SK-N-SH (cell line): Measurements from ENCODE around the gene PCNT. TPM values are rescaled to one million over a fixed set of nuclear protein-coding genes. Genes with fewer than 3 reads are reported as not detected.

Source experiments
- CTCF ChIA-PET: fragments of 300-600, 350-600 bp; formaldehyde crosslinking; extraction: SDS; loops from one replicate; lab custom pipeline; 2021; lab: Yijun Ruan, JAX
- POLR2A ChIA-PET: fragments of 350-600 bp; sonication (Branson Sonifier 250); formaldehyde crosslinking; extraction: SDS; loops from one replicate; lab custom pipeline; 2020; ENCODE audit warnings: antibody characterized with exemption, inconsistent platforms; lab: Yijun Ruan, JAX
- DNase-seq: peaks from one replicate; pipeline ENCODE4 v3.0.0; 2012
- H2AFZ ChIP-seq: fragments of 200-600 bp; sonication (generic); 2 replicates; pipeline ENCODE4 v1.8.1; 2016; ENCODE audit warnings: antibody characterized with exemption, mild to moderate bottlenecking, low read depth
- H3F3A ChIP-seq: fragments of 200-600 bp; sonication (generic); replicated peaks from 2 replicates; pipeline ENCODE3; 2016; ENCODE audit warnings: antibody characterized with exemption, mild to moderate bottlenecking; ENCODE audit not compliant: insufficient read depth
- H3K27ac ChIP-seq, 2 experiments: fragments of 200-500 bp in 1 of 2; fragments of 200-600 bp in 1 of 2; sonication (Bioruptor generic) in 1 of 2; sonication (generic), shearing (Covaris generic) in 1 of 2; 2 replicates each; pipeline versions ENCODE4 v1.5.1 to v1.6.1; 2014 to 2016; ENCODE audit warnings: low read depth in 2 of 2, inconsistent platforms in 1 of 2, low read length in 1 of 2, mild to moderate bottlenecking in 1 of 2, mixed read lengths in 1 of 2
- H3K27me3 ChIP-seq: fragments of 200-600 bp; sonication (generic), shearing (Covaris generic); 2 replicates; pipeline ENCODE4 v1.6.1; 2016; ENCODE audit warnings: mixed run types; ENCODE audit not compliant: insufficient read depth
- H3K36me3 ChIP-seq, 2 experiments: fragments of 200-500 bp in 1 of 2; fragments of 200-600 bp in 1 of 2; sonication (Bioruptor generic) in 1 of 2; sonication (generic) in 1 of 2; replicated peaks in 1 of 2; 2 replicates each; pipeline versions ENCODE3 to v1.5.1; 2014 to 2016; ENCODE audit warnings: low read length in 1 of 2, mild to moderate bottlenecking in 1 of 2; ENCODE audit not compliant: insufficient read depth in 2 of 2, control insufficient read depth in 1 of 2
- H3K4me1 ChIP-seq, 2 experiments: fragments of 200-500 bp in 1 of 2; fragments of 200-600 bp in 1 of 2; sonication (Bioruptor generic) in 1 of 2; sonication (generic), shearing (Covaris generic) in 1 of 2; 2 replicates each; pipeline versions ENCODE4 v1.5.1 to v1.6.1; 2014 to 2016; ENCODE audit warnings: low read depth in 1 of 2, low read length in 1 of 2, mixed run types in 1 of 2; ENCODE audit not compliant: insufficient read depth in 2 of 2, control insufficient read depth in 1 of 2
- H3K4me2 ChIP-seq: fragments of 200-600 bp; sonication (generic), shearing (Covaris generic); 2 replicates; pipeline ENCODE4 v1.6.1; 2017; ENCODE audit warnings: mixed run types
- H3K4me3 ChIP-seq, 2 experiments: fragments of 200-500 bp in 1 of 2; fragments of 200-600 bp in 1 of 2; sonication (Bioruptor generic) in 1 of 2; sonication (generic), shearing (Covaris generic) in 1 of 2; 2 replicates each; pipeline versions ENCODE4 v1.5.1 to v1.8.1; 2014 to 2016; ENCODE audit warnings: low read depth in 2 of 2, inconsistent platforms in 1 of 2, low read length in 1 of 2, mild to moderate bottlenecking in 1 of 2, mixed read lengths in 1 of 2, moderate library complexity in 1 of 2
- H3K79me2 ChIP-seq: fragments of 200-600 bp; sonication (generic); 2 replicates; pipeline ENCODE4 v1.8.1; 2017; ENCODE audit warnings: mild to moderate bottlenecking; ENCODE audit not compliant: insufficient read depth
- H3K9ac ChIP-seq: fragments of 200-600 bp; sonication (generic); 2 replicates; pipeline ENCODE4 v1.6.1; 2017; ENCODE audit warnings: mixed run types
- H3K9me2 ChIP-seq: fragments of 200-600 bp; sonication (generic); 2 replicates; pipeline ENCODE4 v1.6.1; 2017; ENCODE audit warnings: mixed run types
- H3K9me3 ChIP-seq: fragments of 200-600 bp; sonication (generic); 2 replicates; pipeline ENCODE4 v1.6.1; 2017; ENCODE audit warnings: mixed run types, mild to moderate bottlenecking, moderate library complexity
- H4K20me1 ChIP-seq: fragments of 200-600 bp; sonication (generic); 2 replicates; pipeline ENCODE4 v1.6.1; 2017; ENCODE audit warnings: mild to moderate bottlenecking, mixed run types; ENCODE audit not compliant: insufficient read depth
- CHD2 ChIP-seq: fragments of 150-350 bp; IDR thresholded peaks from 2 replicates; pipeline ENCODE4 v1.6.1; 2018; ENCODE audit warnings: low read length; ENCODE audit not compliant: partially characterized antibody
- FOSL2 ChIP-seq: IDR thresholded peaks from 2 replicates; pipeline ENCODE4 v1.4.0; 2012; ENCODE audit warnings: low read depth, mild to moderate bottlenecking, moderate library complexity, borderline replicate concordance
- FOXJ3 ChIP-seq: sonication (generic); formaldehyde crosslinking; IDR thresholded peaks from 2 replicates; pipeline ENCODE4 v1.5.1; 2020; ENCODE audit warnings: mild to moderate bottlenecking, missing genetic modification reagents
- JUND ChIP-seq: IDR thresholded peaks from 2 replicates; pipeline ENCODE4 v1.4.0; 2012
- MXI1 ChIP-seq: IDR thresholded peaks from 2 replicates; pipeline ENCODE4 v1.6.1; 2012; ENCODE audit warnings: mild to moderate bottlenecking, low read depth, low read length, improper control_type of control experiment
- NFIC ChIP-seq: IDR thresholded peaks from 2 replicates; pipeline ENCODE4 v1.4.0; 2012; ENCODE audit warnings: borderline replicate concordance
- RAD21 ChIP-seq: IDR thresholded peaks from 2 replicates; pipeline ENCODE4 v1.6.1; 2012; ENCODE audit warnings: mild to moderate bottlenecking, low read length
- SIN3A ChIP-seq: IDR thresholded peaks from 2 replicates; pipeline ENCODE4 v1.6.1; 2012; ENCODE audit warnings: low read depth, mild to moderate bottlenecking, low read length, moderate library complexity, borderline replicate concordance
- TCF12 ChIP-seq: IDR thresholded peaks from 2 replicates; pipeline ENCODE4 v1.4.0; 2012
- YY1 ChIP-seq: IDR thresholded peaks from 2 replicates; pipeline ENCODE4 v1.4.0; 2012; ENCODE audit warnings: low read depth, mild to moderate bottlenecking
- WGBS: methylation state at CpG from one replicate; pipeline ENCODE4 v1.1.6; 2017; ENCODE audit warnings: low lambda C conversion rate; 5-methylcytosine and 5-hydroxymethylcytosine counted together
- polyA plus RNA-seq, 3 experiments: library from polyadenylated mRNA; depleted of rRNA; stranded (reverse); fragments of >200 nt; gene quantifications; 2 replicates each; pipeline ENCODE4 v1.2.3, GENCODE V29; 2012
- TF ChIP-seq, protein P1 (sequence below): IDR thresholded peaks from 2 replicates; pipeline ENCODE4 v1.6.1; 2012; ENCODE audit warnings: mild to moderate bottlenecking, low read depth, low read length, moderate library complexity
- TF ChIP-seq, protein P2 (sequence below): IDR thresholded peaks from 2 replicates; pipeline ENCODE4 v1.4.0; 2012; ENCODE audit warnings: low read depth
- TF ChIP-seq, protein P3 (sequence below): IDR thresholded peaks from 2 replicates; pipeline ENCODE4; 2012

PCNT gene
- polyA plus RNA-seq, 1 of the 3 experiments (the other 2 are of a cell fraction): 15.7 TPM

DNA sequence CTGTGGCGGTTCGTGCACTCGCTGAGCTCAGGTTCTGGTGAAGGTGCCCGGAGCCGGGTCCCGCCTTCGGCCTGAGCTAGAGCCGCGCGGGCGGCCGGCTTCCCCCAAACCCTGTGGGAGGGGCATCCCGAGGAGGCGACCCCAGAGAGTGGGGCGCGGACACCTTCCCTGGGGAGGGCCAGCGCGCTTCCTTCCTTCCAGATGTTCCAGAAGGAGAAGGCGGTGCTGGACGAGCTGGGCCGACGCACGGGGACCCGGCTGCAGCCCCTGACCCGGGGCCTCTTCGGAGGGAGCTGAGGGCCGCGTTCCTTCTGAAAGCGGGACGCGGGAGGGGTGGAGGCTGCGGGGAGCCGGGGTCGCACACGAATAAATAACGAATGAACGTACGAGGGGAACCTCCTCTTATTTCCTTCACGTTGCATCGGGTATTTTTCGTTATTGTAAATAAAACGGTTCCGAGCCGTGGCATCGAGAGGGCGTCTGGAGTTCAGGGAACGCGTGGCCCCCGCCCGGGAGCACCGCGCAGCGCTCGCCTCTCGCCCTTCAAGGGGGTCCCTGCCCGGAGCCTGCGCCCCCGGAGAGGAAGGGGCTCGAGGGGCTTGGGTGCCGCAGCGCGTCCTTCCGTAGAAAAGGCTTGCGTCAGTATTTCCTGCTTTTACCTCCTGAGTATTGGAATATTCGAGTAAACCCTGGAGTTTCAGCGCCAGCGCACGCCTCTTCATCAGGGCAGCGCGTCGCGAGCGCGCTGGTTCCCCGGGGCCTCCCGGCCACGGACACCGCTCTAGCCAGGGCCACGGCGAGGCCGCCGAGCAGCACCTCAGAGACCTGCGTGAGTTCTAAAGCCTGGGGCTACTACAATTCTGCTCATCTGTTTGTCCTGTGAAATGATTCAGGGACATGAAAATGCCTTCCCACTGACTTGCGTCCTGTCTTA is 26.4 kb upstream of the PCNT start (continued):
- TF ChIP-seq, protein P1, sequence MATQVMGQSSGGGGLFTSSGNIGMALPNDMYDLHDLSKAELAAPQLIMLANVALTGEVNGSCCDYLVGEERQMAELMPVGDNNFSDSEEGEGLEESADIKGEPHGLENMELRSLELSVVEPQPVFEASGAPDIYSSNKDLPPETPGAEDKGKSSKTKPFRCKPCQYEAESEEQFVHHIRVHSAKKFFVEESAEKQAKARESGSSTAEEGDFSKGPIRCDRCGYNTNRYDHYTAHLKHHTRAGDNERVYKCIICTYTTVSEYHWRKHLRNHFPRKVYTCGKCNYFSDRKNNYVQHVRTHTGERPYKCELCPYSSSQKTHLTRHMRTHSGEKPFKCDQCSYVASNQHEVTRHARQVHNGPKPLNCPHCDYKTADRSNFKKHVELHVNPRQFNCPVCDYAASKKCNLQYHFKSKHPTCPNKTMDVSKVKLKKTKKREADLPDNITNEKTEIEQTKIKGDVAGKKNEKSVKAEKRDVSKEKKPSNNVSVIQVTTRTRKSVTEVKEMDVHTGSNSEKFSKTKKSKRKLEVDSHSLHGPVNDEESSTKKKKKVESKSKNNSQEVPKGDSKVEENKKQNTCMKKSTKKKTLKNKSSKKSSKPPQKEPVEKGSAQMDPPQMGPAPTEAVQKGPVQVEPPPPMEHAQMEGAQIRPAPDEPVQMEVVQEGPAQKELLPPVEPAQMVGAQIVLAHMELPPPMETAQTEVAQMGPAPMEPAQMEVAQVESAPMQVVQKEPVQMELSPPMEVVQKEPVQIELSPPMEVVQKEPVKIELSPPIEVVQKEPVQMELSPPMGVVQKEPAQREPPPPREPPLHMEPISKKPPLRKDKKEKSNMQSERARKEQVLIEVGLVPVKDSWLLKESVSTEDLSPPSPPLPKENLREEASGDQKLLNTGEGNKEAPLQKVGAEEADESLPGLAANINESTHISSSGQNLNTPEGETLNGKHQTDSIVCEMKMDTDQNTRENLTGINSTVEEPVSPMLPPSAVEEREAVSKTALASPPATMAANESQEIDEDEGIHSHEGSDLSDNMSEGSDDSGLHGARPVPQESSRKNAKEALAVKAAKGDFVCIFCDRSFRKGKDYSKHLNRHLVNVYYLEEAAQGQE: no peak
- TF ChIP-seq JUND (no peak), CHD2 (no peak), MXI1 (no peak), FOXJ3 (CRISPR knock-in tag) (no peak)

DNA sequence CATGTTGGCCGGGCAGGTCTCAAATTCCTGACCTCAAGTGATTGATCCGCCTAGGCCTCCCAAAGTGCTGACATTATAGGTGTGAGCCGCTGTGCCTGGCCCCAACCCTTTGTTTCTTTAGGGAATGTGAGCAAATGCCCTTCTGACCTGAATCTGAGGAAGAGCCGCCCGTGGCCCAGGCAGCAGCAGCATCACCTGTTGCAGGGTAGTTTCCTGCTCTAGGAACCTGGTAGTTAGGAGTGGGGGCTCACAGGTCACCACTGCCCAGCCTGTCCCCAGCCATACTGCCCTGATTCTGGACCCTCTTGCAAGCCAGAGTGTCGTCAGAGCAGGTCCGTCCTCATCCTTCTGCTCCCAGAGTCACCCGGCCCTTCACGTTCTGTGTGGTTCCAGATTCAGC is 24.8 kb upstream of the PCNT start:
- H3F3A ChIP-seq: no peaks in the 10 kb centered on the region
- no peak overlapping the region for H3K27ac ChIP-seq
- TF ChIP-seq FOSL2 (no peak), MXI1 (no peak), SIN3A (no peak), TCF12 (no peak), NFIC (no peak)
- TF ChIP-seq, protein P2, sequence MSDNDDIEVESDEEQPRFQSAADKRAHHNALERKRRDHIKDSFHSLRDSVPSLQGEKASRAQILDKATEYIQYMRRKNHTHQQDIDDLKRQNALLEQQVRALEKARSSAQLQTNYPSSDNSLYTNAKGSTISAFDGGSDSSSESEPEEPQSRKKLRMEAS: no peak
- no peak for DNase-seq
- no peaks in the 10 kb centered on the region for H3K79me2 ChIP-seq
- peaks cover 7 to 8% of the 10 kb centered on the region in 2 experiments; a peak in 3 of 4 replicates for H3K4me1 ChIP-seq
- no peak overlapping the region for H3K4me3 ChIP-seq
- H3K27me3 ChIP-seq: no peaks in the 10 kb centered on the region
- H3K9me3 ChIP-seq: no peaks in the 10 kb centered on the region
- ChIA-PET CTCF (no interaction called here), POLR2A (no interaction called here)
- H2AFZ ChIP-seq: no peak overlapping the region
- no peak overlapping the region for H3K4me2 ChIP-seq
- H3K36me3 ChIP-seq: peaks cover 3 to 6% of the 10 kb centered on the region in 2 experiments
- 89% methylated on average over 6 of the region's 9 CpGs for WGBS
- no peak overlapping the region for H3K9ac ChIP-seq
- no peaks in the 10 kb centered on the region for H3K9me2 ChIP-seq
- H4K20me1 ChIP-seq: no peaks in the 10 kb centered on the region

DNA sequence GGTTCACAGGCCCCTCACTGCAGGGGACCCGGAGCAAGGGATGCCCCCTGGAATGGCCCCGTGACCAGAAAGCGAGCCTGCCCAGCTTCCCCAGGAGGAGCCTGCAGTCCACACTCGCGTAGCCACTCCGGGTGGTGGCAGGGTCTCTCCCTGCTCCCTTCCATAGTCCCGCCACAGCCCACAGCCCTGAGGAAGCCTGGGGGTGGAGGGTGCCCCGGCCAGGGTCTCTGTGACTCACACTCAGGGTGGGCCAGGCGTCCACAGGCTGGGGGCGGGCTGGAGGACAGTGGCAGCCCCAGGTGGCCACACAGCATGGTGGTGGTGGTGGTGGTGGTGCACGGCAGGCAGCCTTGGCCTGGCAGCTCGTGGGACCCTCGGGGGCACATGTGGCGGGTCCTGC is 22.2 kb upstream of the PCNT start:
- Histone ChIP-seq H3K27me3 (no peaks in the 10 kb centered on the region), H3K27ac (no peak overlapping the region), H3F3A (peaks cover 6% of the 10 kb centered on the region), H3K79me2 (no peaks in the 10 kb centered on the region; the same call in 1 of the 2 replicates), H3K36me3 (peaks cover 10 to 11% of the 10 kb centered on the region in 2 experiments), H3K4me1 (no peaks in the 10 kb centered on the region), H3K9ac (no peak overlapping the region), H3K9me3 (no peaks in the 10 kb centered on the region), H3K4me2 (no peak overlapping the region), H3K9me2 (no peaks in the 10 kb centered on the region), H4K20me1 (no peaks in the 10 kb centered on the region), H2AFZ (no peak overlapping the region), H3K4me3 (no peak overlapping the region)
- TF ChIP-seq YY1 (no peak), JUND (no peak), RAD21 (no peak)
- TF ChIP-seq, protein P3, sequence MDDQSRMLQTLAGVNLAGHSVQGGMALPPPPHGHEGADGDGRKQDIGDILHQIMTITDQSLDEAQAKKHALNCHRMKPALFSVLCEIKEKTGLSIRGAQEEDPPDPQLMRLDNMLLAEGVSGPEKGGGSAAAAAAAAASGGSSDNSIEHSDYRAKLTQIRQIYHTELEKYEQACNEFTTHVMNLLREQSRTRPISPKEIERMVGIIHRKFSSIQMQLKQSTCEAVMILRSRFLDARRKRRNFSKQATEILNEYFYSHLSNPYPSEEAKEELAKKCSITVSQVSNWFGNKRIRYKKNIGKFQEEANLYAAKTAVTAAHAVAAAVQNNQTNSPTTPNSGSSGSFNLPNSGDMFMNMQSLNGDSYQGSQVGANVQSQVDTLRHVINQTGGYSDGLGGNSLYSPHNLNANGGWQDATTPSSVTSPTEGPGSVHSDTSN: no peak
- WGBS: 93% methylated on average over 3 of the region's 14 CpGs
- CTCF ChIA-PET: interaction anchor here (1.4 kb wide), 1 partner anchor 24 kb away, joined by 3 read pairs; no protein-coding TSS in a partner anchor
- no peak for DNase-seq
- POLR2A ChIA-PET: no interaction called here
